Measurements from ENCODE around the gene GSDME. TPM values are rescaled to one million over a fixed set of nuclear protein-coding genes. Genes with fewer than 3 reads are reported as not detected.
A peak's percentile ranks its signal among the peaks of the same experiment; 100 is the strongest.
"Not testable (repeated sequence)": the region's sequence is repeated elsewhere in the genome, so short reads cannot be mapped to it uniquely, and the experiment has no call there.

GSDME gene
- 10 to 100 TPM; 12.4 to 15.3 (median 14.8) TPM for polyA plus RNA-seq (ENCODE audit: insufficient read length in 4 of 4)

DNA sequence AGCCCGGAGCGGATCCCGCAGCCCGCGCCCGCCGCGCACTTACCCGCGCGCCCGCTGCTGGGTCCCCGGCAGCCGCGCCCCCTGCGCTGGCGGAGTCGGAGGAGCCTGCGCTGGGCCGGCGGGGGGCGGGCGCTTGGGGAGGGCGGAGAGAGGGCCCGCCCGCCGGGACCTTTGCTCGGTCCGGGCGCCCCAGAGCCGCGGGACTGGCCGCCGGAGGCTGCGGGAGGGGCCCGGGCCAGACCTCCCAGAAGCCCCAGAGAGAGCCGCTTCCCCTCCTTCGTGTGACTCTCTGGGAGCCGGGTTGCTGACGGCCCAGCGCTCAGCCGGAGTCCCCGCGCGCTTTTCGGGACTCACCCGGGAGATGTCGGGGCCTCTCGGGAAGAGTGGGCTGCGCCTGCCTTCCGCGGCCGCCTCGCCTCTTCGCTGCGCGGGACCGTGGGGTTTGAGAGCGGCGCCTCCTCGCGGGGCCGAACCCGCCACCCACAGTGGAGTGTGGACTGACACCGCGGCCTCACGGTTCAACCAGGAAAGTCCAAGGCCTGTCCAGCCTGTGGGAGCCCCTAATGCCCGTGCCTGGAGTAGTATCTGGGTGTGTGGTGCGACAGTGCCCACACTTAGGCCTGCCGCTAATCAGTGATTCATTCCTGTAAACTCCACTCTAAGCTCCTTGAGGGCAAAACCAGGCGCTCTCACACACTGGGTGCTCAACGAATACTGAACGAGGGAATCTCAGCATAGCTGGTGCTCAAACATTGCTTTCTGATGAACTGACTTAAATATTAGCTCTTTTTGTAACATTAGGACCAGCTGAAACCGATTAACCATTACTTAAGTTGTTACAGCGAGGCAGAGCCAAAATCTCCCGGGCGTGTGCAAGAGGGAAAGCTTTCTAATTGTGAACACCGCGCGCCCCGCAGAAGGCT is at the start of gene GSDME:
TSS of gene GSDME (minus strand) at position 112 of the 923 bp plus-strand sequence. CDS start 7,690 bp downstream, outside the sequence.
- DNase-seq (ENCODE audit: low read depth in 4 of 4, low spot score in 3 of 4): peak; percentile 21 to 38 (median 29)

DNA sequence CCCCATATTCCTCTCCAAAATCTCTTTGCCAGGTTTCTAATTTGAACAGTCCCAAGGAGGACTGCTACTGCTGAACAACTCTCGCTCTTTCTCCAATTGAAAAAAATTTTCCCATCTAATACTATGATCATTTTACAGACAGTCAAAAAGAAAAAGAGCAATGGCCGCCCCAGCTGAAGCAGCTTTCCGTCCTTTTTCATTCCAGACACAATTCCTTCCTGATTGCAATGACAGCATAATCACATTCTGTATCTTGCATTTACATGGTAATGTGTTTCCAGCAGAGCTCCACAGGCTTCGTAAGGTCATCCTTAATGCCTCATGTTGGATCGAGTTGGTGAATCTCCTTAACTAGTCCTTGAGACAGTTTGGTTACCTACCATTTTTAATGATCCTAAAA is 45.0 kb upstream of the GSDME start:
- DNase-seq (ENCODE audit: low read depth in 4 of 4, low spot score in 3 of 4): no peak

DNA sequence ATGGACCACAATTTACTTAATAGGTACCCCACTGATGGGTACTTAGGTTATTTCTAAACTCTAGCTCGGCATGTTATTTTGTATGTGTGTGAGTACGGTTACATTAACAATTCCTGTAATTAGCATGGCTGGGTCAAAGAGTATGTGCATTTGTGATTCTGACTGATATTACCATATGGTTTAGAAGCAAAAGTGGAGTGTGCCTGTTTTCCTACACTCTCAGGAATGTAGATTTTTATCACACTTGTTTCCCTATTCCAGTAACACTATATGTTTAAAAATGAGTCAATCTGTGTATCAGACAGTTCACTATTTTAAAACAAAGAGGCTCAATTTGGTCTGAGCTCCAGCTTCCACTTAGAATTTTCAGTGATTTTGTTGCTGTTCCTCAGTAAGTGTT is 44.6 kb upstream of the GSDME start:
- DNase-seq (ENCODE audit: low read depth in 4 of 4, low spot score in 3 of 4): no peak

DNA sequence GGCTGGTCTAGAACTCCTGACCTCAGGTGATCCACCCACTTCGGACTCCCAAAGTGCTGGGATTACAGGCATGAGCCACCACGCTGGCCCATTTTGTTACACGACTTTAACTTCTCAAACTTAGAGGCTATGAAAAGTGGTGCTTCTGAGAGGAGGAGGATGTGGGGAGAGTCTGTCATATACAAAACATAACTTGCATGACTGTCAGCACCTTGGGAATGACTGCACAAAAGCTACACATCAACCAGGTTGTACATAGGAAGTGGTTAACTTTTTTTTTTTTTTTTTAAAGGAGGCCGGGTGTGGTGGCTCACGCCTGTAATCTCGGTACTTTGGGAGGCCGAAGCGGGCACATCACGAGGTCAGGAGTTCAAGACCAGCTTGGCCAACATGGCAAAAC is 43.4 kb upstream of the GSDME start:
- no peak for DNase-seq (ENCODE audit: low read depth in 4 of 4, low spot score in 3 of 4)

DNA sequence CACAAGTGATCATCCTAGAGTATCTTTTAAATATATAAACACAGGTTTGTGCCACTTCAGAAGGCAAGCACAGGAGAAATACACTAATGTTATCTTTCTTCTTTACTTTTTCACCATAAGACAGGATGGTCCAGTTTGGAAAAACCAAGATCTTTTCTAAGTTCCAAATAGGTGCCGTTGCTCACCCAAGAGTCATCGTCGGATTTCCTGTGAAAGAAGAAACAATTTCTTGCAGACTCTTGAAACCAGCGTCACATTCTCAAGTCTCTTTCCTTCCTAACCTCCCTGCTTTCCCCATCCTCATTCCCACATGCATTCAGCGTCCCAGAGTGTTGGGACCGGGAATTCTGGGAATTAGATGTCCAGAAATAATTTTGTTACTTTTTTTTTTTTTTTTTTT is 42.8 kb upstream of the GSDME start:
- no peak for DNase-seq (ENCODE audit: low read depth in 4 of 4, low spot score in 3 of 4)

DNA sequence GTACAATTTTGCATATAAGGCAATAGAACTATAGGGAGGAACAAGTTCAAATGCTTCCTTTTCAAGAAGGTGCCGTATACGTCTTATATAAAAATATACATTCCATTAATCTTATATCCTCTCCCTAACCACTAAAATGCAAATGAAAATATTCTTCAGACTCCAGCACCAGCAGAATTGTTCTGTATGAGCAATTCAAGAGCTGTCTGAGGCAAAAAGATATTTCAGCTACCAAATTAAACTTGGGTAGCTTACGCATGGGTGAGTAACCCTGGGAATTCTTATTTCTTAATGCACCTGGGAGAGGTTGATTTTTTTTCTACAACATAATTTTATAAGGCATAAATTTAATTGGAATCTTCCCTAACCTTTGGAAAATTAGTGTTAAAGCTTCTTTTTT is 42.2 kb upstream of the GSDME start:
- DNase-seq (ENCODE audit: low read depth in 4 of 4, low spot score in 3 of 4): no peak

DNA sequence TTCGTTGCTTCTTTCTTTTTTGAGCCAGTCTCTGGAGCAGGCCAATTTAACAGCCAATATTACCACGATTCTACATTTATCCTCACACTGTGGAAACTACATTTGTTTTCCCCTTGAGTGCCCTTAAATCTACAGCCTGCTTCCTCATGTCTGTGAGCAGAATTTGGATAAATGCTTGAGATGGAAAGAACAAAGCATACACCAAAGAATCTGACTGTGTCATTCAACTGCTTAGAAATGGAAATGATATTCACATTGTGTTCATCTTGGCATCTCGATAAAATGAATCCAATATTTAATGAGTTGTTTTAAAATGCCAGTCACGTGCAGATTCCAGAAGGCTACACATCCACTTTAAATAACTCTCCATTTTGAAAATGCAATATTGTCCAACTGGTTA is 41.0 kb upstream of the GSDME start:
- no peak for DNase-seq (ENCODE audit: low read depth in 4 of 4, low spot score in 3 of 4)

DNA sequence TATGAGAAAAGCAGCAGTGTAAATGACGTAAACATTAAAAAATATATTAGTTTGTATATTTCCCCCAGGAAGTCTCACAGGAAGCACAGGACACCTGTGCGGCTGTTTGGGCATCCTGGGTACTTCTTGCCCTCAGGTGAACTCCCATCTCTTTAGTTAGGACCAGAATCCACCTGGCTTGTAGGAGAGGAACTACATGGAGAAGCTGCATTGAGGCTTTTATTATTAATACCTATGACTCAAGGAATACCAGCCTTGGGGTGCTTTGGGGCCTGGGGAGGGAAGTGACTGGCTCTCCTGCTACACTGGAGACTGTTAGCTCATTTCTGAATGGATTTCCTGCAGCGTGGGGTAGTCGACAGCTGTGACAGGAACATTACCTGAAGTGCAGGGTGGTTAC is 40.0 kb upstream of the GSDME start:
- no peak for DNase-seq (ENCODE audit: low read depth in 4 of 4, low spot score in 3 of 4)

DNA sequence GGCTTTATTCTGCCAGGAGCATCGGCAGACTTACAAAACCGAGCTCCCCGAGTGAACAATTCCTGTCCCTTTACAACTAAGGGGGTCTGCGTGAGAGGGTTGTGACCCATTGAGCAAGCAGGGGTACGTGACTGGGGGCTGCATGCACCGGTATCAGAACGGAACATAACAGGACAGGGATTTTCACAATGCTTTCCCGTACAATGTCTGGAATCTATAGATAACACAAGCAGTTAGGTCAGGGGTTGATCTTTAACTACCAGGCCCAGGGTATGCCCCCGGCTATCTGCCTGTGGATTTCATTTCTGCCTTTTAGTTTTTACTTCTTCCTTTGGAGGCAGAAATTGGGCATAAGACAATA is 38.1 kb upstream of the GSDME start:
- no peak for DNase-seq (ENCODE audit: low read depth in 4 of 4, low spot score in 3 of 4)

DNA sequence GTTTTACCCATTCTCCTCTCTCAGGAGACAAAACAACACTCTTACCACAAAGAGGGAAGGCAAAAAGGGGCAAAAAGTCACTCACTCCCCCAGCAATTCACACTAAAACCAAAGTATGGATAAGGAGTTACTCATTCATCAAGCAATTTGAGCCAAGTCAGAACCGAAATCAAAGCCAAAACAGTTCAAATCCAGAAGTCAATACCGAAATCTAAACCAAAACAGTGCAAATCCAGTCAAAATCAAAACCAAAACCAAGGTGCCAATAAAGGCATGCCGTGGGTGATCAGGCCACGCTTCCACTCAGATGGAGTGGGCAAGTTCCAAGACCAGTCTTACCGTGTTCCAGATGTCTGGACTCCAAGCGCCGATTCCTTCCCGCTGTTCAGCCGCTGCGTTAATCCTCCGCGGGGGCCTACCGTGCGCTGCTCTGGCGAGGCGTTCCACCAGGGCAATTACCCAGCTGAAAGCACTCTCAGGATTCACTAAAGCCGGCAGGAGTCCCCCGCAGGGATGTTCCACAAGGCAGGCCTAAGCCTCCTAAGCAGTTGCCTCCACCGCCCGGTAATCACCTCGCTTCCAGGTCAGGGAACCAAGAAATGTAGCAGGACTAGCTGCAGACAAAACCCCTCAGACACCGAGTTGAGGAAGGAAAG is 37.6 kb upstream of the GSDME start:
- DNase-seq (ENCODE audit: low read depth in 4 of 4, low spot score in 3 of 4): not testable (repeated sequence)

DNA sequence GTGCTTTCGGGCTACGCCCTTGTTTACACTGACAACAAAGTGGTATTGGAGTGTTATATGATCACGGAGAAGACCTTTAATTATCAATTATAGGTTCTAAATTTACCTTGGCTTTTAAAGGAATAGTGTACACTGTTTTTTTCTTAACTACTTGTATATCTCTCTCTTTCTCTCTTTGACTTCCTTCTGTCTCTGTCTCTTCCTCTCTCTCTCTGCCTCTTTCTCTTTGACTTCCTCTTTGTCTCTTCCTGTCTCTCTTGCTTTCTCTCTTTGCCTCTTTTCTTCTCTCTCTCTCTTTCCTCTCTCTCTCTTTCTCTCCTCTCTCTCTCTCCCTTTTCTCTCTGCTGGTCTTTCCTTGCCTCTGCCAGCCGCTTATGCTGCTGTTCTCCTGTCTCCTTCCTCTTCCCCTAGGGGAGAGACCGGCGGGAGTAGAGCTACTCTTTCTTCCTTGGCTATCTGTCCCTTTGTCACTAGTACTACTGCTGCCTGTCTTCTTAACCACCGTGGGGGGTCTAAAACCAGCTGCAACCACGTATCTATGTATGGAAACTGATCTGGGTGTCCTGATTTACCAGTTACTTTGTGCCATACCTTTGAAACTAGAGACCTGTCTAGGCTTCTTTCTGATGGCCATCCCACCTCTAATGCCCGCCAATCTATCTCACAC is 36.9 kb upstream of the GSDME start:
- no peak for DNase-seq (ENCODE audit: low read depth in 4 of 4, low spot score in 3 of 4)

DNA sequence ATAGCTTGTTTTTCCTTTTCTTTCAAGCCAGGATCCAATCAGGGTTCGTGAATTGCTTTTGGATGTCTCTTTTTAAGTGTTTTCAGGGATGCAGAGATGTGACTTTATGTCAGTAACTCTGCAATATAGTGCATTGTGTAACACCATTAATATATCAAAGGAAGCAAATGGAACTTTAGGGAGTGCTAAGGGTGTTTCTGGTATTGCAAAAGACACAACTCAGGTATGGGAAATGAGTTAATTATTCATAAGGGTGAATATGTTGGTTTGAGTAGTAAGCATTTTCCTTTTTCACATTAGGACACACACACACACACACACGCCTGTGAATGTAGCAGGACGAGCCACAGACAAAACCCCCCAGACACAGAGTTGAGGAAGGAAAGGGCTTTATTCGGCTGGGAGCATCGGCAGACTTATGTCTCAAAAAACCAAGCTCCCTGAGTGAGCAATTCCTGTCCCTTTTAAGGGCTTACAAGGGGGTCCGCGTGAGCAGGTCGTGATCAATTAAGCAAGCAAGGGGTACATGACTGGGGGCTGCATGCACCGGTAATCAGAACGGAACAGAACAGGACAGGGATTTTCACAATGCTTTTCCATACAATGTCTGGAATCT is 31.8 kb upstream of the GSDME start:
- no peak for DNase-seq (ENCODE audit: low read depth in 4 of 4, low spot score in 3 of 4)

DNA sequence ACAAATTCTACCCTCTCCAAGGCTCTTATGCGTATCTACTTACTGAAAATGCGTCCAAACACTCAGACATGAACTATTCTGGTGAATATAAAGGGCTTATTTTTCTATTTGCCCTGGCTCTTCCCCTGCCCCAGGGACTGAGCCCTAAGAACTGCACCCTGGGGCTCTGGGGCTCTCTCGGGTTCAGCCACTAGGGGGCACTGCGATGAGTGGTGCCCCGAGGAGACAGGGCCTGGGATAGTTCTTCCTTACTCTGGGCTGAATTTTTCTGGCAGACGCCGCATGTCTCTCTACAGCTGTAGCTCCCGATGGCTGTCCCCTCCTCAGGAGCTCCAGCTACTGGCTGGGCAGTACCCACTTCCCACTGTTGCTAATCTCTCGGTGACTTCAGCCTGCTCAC is 30.8 kb upstream of the GSDME start:
- no peak for DNase-seq (ENCODE audit: low read depth in 4 of 4, low spot score in 3 of 4)

DNA sequence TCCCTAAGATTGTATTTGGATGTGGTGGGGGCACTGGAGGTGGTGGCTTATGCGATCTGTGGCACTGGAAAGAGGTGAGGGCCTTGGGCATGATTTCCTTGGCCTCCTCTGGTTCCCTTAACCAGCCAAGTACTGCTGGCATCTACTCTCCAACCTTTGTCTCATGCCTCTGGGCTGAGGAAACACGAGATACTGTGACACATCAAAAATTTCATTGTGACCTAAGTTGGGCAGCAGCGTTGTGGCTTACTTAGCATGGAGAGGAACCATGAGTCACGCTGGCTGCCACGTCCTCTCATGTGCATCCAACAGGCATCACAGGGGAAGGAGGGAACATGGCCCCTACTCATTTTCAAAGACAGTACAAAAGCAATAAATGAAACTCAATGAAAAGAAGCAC is 29.7 kb upstream of the GSDME start:
- DNase-seq (ENCODE audit: low read depth in 4 of 4, low spot score in 3 of 4): no peak

DNA sequence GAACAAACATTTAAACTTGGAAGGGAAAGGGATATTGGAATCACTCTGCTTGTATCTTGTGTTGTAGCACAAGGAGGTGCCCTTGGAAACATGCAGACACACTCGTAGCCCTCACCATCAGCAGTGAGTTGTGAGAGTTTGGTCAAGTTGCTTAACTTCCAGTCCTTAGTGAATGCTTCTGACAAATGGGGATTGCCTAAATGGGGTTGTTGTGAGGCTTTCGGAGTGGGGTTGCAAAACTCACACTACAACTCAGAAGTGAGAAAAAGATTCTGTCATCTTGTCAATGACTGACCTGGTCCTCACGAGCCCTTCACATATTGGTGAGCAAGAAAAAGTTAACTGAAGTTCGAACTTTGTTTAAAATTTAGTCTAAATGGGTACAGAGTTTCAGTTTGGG is 29.0 kb upstream of the GSDME start:
- DNase-seq (ENCODE audit: low read depth in 4 of 4, low spot score in 3 of 4): no peak

DNA sequence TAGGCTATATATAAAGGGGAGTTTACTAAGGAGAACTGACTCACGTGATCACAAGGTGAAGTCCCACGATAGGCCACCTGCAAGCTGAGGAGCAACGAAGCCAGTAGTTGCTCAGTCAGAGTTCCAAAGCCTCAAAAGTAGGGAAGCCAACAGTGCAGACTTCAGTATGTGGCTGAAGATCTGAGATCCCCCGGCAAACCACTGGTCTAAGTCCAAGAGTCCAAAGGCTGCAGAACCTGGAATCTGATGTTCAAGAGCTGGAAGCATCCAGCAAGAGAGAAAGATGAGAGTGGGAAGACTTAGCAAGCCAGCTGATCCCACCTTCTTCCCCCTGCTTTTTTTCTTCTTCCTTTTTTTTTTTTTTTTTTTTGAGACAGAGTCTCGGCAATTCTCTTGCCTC is 27.0 kb upstream of the GSDME start:
- no peak for DNase-seq (ENCODE audit: low read depth in 4 of 4, low spot score in 3 of 4)

DNA sequence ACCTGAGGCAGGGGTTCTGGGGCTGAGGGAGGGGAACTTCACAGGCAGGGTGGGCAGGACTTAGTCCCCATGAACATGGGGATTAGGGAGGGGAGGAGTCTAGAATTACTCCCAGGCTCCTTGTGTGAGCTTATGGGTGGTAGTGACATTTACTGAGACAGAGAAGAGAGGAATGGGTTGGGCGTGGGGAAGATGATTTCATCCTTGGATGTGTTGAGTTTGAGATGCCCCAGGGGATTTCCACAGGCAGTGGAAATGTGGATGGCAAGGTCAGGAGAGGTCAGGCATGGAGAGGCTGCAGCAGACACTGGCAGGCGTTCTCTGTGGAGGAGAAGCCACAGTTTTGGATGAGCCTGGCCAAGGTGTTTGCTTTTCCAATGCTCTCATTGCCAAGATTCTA is 26.4 kb upstream of the GSDME start:
- no peak for DNase-seq (ENCODE audit: low read depth in 4 of 4, low spot score in 3 of 4)

DNA sequence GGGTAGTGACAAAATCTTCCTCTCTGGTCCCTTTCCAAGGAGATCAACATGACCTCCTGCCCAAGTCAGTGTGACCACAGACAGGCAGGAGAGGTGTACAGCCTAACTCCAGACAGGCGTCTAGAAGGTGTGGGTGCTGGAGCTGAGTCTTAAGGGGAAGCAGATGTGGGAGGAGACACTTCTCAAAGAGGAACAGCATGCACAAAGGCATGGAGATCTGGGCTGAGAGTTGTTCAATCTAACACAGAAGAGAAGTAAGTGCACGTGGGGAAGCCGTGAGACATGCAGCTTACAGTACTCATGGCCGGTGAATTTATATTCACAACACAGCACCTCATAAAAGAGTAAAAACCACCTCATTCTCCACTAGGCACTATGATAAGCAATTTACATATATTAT is 23.8 kb upstream of the GSDME start:
- no peak for DNase-seq (ENCODE audit: low read depth in 4 of 4, low spot score in 3 of 4)

DNA sequence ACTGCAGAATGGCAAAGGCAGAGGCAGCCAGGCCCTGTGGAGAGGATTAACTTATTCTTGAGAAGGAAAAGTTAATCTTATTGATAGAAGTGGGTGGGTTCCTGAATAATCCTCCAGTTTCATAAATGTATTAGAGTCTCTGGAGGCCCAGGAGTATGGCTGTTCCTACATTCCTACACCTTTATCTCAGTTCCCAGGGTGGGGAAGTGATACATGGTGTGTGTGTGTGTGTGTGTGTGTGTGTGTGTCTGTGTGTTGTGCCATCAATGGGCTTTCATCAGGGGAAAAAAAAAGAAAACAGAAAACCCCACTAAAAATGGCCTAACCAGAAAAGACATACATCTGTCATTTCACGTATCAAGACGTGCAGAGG is 22.0 kb upstream of the GSDME start:
- no peak for DNase-seq (ENCODE audit: low read depth in 4 of 4, low spot score in 3 of 4)

DNA sequence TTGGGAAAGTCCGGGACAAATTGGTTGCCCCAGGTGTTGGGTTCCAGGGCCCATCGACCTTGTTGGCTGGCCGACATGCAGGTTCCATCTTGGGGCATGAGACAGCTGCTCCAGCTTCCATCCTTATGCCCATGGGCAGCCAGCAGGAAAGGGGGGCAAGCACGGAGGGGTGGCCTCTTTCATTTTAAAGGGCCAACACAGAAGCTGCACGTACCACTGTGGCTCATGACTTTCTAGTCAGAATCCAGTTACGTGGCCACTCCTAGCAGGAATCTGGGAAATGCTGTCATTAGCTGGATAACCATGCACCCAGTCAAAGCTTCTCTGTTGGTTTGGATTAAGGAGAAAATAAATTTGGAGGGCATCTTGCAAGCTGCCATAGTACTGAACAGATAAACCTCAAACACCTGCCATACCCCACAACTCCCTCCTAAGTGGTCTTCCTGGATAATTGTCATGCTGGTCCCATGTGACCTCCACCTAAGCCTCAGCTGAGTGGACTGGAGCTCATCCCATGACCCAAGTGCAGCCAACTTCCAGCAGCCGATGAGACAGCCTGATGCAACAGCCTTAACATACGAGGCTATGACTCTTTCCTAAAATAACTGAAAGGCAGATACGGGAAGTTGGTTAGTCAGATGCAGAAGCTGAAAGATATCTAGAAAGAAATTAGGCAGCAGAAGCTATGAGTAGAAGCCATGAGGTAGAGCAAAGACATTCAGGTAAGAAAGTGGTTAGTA is 21.4 kb upstream of the GSDME start:
- DNase-seq (ENCODE audit: low read depth in 4 of 4, low spot score in 3 of 4): no peak

DNA sequence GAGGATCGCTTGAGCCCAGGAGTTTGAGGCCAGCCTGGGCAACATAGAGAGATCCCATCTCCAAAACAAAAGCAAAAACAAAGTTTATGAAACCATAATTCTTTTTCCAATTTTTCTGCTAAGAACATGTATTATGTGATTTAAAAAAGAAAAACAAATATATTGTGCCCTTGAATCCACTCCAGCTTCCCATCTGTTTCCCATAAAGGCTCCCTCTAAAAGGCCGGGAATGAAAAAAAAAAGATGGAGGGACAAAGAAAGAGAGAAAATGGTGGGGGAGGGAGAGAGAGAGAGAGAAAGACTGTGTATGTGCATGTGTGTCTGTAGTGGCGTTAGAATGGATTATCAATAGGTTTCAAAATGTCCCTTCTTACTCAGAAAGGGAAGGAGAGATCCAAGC is 20.5 kb upstream of the GSDME start:
- no peak for DNase-seq (ENCODE audit: low read depth in 4 of 4, low spot score in 3 of 4)
